T47D (cell line): ENCODE results near the gene TMPRSS9.

Experiments
- DNase-seq, 2 experiments: peaks; one replicate each; pipeline versions ENCODE4 v3.0.0 to v3.0.0-alpha.2; 2011 to 2012; ENCODE audit warnings: low read depth in 1 of 2, low spot score in 1 of 2
- JUND ChIP-seq: IDR thresholded peaks from 2 replicates; pipeline ENCODE4 v1.6.1; 2012; ENCODE audit warnings: low read depth
- in situ Hi-C: cut with HindIII; loops from 2 replicates; pipeline ENCODE4 v1.10.0; 2016; ENCODE audit warnings: low sequenced_read_pairs, low pct_unique_long_range_greater_than_20kb

Gene TMPRSS9

DNA sequence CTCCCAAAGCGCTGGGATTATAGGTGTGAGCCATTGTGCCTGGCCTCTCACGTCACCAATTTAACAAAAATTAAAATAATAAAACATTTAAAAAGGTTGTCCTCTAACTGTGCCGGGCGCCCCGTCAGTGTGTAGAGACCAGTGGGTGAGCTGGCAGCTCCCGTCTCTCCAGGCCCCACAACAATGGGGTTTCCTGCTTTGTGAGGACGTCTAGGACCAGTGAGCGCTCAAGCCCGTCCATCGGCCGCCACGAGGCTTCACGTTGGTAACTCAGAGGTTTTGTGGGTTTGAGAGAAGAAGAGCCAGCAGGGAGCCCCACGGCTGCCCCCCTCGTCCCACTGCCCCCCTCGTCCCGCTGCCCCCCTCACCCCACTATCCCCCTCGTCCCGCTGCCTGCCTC lies 36.4 kb upstream of the TMPRSS9 start:
- in situ Hi-C loops = no loop called here
- no peak for TF ChIP-seq JUND
- DNase-seq = no peak

DNA sequence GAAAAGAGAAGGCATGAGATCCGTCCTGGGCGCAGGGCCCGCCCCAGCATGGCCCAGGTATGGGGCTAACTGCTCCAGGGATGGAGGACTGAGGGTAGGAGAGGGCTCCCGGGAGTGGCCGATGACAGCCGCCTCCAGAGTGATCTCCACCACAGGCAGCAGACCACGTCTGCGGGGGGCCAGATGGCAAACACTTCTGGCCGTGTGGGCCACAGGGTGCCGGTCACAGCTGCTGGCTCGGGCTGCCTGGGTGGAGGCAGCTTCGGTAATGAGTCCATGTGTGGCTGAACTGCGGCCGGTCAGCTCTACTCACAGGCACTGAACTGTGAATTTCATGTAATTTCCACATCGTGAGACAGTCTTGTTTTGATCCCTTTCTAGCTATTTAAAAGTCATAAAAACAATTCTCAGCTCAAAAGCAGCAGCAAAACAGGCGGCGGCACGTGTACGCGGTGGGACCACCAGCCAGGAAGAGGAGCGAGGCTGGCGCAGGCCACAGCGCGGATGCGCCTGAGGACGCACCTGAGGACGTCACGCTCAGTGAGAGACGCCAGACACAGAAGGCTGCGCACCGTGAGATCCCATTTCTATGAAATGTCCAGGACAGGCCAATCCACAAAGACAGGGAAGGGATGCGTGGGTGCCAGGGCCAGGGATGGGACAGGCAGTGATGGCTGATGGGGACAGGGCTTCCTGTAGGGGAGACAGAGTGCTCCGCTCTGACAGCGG lies 35.7 kb upstream of the TMPRSS9 start:
- no peak for DNase-seq
- in situ Hi-C loops = no loop called here
- TF ChIP-seq JUND = no peak

DNA sequence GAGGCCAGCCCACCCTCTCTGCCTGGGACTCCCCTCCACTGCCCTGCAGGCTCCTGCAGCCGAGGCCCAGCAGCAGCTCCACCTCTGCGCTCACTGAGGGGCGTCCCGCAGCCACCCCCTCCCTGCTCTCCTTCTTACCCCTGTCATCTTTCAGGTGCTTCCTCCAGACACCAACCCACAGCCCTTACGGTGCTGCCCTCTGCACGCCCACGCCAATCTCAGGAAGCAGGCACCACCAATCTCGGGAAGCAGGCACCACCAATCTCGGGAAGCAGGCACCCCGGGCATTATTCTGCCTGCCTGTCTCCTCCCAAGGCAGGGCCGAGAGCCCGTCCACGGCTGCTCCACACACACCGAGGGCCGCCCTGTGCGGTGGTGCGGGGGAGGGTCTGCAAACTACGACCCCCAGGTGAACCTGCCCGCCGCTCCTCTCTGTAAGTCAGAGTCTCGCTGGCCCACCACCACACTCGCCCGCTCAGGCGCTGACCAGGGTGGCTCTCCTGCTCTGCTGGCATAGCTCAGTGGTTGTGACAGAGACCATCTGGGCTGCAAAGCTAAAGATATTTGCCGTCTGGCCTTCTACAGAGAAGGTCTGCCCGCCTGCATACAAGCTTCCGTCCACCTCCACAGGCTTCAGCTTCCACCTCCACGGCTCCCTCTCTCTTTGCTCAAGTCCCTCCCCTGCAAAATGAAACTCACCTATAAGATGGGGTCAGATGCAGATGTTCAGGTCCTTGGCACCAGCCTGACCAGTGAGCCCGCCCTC lies 34.6 kb upstream of the TMPRSS9 start:
- in situ Hi-C loops = no loop called here
- DNase-seq = no peak
- TF ChIP-seq JUND = no peak

DNA sequence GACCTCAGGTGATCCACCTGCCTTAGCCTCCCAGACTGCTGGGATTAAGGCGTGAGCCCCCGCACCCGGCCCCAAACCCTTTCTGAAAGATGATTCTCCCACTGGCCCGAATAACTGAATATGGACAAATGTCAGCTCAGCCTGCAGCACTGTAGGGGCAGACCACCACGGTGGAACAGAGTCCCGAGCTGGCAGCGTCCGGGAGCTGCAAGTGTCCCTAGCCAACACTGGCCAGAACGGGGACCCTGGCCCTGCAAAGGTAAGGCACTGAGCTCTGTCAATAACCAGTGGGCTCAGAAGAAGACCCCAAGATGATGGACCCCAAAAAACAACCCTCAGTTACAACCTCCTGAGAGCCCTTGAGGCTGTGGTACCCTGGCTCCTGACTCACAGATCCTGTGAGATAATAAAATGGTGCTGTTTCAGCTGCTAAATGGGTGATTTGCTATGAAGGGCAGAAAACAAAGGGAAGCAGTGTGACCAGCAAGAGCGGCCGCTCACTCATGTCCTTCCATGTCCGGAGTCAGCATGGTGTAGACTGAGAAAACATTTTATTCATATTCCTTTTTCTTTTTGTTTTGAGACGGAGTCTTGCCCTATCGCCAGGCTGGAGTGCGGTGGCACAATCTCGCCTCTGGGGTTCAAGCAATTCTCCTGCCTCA lies 33.2 kb upstream of the TMPRSS9 start:
- no peak for DNase-seq
- in situ Hi-C loops = no loop called here
- TF ChIP-seq JUND = no peak

DNA sequence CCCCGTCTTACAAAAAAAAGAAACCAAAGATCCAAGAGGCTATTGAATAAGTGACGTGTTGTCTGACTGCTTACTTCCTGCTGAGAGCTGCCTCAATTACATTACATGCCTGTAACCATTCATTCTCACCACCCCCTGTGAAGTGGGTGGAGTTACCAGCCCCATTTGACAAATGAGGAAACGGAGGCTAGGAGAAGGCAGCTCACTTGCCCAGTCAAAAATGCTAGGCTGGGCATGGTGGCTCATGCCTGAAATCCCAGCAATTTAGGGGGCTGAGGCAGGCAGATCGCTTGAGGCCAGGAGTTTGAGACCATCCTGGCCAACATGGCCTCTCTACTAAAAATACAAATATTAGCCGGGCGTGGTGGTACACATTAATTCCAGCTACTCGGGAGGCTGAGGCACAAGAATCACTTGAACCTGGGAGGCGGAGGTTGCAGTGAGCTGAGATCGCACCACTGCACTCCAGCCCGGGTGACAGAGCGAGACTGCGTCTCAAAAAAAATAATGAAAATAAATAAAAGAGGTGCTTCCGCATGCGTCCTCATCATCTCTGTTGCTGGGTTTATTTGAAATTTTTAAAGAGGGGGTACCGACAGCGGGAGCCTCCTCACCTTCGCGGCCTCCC lies 32.2 kb upstream of the TMPRSS9 start:
- peak; percentile 75 to 78 for DNase-seq
- in situ Hi-C loops = no loop called here
- TF ChIP-seq JUND = no peak

DNA sequence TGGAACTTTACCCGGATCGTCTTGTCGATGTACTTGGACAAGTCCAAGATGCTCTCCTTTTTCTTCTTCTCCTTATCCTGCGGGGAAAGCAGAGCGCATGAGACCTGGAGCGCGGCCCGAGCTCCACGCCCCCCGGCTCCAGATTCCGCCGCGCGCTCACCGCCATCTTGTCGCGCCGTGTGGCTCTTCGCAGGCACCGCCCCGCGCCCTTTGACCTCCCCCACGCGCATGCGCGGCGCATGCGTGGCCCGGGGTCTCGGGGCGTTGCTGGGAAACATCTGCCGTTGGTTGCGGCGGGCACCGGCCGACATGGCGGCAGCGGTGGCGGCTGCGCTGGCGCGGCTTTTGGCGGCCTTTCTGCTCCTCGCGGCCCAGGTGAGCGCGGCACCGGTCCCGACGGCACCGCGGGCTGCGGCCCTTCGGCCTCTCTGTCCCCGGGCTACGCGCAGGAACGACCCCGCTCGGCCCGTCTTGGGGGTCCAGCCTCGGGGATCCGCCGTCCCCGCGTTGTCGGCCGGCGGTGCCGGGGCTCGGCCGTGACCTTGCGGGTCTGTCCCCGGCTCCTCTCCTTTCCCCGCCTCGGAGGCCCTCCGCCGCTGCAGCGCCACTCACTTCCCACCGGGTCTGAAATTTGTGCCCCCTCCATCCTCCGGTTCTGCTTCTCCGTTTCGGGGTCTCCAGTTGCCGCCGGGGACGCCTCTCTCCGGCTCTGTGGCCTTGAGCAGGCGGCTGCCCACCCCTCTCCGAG lies 31.5 kb upstream of the TMPRSS9 start, which contains the start of the genes LSM7 and SPPL2B:
TSS of gene LSM7 (minus strand) at position 186 of the 748 bp plus-strand sequence. CDS start at position 166, 20 bp downstream.
TSS of gene SPPL2B (plus strand) at position 284 of the 748 bp plus-strand sequence. CDS start at position 310, 26 bp downstream.
- in situ Hi-C loops = no loop called here
- DNase-seq = peak; percentile 87 to 94
- TF ChIP-seq JUND = no peak

DNA sequence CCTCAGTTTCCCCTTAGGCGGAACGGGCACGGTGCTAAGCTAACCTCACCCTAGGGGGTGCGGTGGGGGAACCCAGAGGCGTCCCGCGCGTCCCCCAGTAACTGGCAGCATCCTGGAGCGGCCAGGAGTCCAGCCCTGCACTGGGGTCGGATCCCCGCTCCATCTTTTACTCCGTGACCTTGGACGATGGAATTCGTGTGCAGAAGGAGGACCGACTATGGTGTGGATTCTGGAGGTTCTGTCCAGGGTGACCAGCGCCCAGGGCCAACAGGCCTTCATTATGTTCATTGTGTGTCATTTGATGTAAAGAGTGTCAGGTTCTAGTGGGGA lies 31.0 kb upstream of the TMPRSS9 start:
- in situ Hi-C loops = no loop called here
- no peak for TF ChIP-seq JUND
- DNase-seq = no peak

DNA sequence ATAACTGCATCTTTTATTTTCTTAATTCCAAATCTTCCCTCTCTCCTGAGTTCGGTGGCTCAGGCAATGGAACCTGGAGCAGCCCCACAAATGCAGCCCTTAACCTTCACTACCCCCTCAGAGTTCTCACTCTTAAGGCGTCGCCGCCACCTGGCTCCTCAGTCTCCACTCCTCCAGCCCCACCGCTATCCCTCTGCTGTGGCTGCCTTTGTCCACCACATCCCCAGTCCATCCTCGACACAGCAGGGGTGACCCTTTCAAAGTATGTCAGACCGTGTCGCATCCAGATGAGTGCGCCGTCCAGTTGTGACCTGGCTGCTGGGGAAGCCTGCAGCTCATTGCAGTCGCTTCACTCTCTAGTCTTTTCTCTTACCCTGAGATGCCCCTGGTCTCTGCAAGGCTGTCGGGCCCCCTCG lies 30.6 kb upstream of the TMPRSS9 start:
- TF ChIP-seq JUND = no peak

DNA sequence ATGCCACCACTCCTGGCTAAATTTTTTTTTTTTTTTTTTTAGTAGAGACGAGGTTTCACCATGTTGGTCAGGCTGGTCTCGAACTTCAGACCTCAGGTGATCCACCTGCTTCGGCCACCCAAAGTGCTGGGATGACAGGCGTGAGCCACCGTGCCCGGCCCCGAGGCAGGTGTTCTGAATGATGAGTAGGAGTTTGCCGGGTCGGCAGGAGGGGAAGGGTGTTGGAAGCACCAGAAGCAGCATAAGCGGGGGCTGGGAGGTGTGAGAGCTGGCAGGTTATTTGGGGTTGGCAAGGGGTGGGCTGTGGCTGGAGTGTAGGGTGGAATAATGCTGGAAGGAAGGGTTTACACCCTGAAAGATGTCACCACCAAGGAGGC lies 29.8 kb upstream of the TMPRSS9 start:
- no peak for DNase-seq
- no peak for TF ChIP-seq JUND
- in situ Hi-C loops = no loop called here

More for the DNA sequence above, 30.6 kb upstream of the TMPRSS9 start:
- in situ Hi-C loops = no loop called here
- DNase-seq = no peak

DNA sequence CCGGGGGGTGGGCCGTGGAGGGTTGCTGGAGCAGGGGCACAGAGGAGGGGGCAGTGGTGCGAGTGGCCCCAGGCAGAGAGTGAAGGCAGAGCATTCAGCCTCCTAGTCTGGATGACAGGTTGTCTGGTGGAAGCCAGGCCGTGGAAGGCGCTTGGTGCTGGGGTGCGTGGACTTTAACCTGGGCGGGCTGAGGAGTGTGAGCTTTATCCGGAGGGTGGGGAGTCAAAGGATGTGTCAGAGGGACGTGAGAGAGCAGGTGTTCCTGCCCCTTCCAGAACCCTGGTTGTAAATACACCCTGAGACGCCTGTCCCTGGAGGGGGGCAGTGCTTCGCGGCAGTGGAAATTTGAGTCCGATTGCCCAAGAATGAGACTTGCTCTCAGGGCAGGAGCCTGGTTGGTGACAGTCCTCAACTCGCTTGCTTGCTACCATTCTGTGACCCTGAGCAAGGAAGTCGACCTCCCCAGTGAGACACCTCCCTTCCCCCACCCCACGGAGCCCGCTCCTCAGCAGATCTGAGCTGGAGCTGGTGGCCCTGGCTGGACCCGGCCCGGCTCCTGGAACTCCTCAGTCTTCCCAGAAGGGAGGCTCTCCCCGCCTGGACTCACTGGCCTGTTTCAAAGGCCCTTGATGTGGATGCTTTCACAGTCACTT lies 29.3 kb upstream of the TMPRSS9 start:
- DNase-seq = no peak
- no peak for TF ChIP-seq JUND
- in situ Hi-C loops = no loop called here

DNA sequence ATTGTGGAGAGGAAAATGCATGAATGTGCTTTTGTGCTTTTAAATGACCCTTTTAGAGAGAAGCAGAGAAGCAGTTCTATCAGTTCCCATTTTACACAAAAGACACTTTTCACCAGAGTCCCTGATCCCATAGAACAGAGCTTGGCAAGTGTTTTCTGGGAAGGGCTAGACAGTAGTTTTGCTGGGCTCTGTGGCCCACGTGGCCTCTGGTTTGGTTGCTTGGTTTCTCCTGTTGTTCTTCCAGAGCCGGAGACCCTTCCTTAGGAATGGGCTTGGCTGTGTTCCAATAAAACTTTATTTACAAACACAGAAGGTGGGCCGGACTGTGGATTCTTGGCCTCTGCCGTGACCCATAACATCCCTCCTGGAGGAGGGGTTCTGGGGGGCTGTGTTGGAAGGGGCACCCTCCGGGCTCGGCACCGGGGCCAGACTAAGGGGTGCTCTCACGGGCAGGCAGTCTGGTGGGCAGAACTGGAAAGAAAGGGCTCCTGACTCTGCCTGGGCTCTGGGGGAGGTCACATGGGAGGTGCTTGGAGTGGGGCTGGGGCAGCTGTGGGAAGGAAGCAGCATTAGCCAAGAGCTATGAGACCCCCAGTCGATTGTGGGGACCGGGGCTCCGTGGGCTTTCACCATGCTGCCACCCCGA lies 28.3 kb upstream of the TMPRSS9 start:
- no peak for DNase-seq
- no peak for TF ChIP-seq JUND
- in situ Hi-C loops = no loop called here
